Inflammatory macrophage treated with lipopolysaccharide for 4 hours (primary cell): ENCODE data around the gene FRRS1.

Experiments used
- DNase-seq: peaks from one replicate; pipeline ENCODE4 v3.0.0-alpha.2; 2020

The FRRS1 gene

DNA sequence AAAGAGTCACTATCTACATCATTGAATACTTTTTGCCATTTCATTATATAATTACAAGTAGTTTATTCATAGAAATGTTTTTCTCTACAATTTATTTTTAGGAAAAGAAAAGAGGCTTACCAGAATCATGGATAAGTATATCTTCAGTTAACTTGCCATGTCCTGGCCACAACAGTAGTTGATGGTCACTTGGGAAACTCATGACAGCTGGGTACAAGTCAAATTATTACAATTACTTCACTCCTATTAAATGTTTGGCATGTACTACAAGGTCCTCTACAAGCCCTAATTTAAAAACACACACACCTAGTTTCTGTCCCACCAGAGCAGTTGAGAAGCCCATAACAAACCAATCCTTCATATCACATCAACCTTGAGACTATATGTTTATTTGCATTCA is 91.1 kb downstream of the FRRS1 start:
- no peak for DNase-seq

DNA sequence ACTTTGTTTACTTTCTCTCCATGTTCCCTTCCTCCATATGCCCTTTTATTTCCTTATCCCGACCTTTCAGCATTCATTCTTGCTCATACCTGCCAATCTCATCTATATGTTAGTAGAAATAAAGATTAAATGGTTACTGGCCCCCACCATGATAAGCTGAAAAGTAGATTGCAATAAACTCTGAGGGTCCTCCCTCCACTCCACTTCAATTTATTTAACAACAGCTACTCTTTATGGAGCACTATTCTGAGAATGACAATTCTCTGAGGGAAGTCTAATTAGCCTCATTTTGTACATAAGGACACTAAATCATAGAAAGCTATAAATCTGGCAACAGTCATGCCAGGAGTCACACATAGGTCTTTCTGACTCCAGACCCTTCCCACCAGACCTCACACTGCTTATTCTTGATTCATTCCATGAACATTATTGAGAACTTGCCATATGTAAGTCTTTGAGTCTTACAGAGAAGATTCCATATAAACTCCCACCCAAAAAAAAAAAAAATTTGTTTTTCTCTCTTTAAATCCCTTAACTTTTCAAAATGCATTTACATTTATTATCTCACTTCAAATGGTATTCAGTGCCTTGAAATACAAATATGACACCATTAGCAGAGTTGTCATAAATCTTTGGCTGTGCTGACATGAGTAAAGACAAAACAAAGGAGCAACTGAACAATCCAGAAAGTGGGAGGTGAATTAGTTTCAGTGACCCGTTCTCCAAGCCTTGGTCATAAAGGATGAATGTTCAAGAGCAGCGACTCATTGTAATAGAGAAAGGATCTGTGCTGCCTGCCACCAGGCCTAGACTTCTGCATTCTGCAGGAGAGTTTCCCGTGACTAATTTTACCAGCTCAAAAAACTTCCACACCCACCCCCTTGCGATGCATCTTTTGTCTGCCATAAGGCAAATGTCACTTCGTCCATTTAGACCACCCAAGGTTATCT is 92.0 kb downstream of the FRRS1 start:
- peak; percentile 1 for DNase-seq

DNA sequence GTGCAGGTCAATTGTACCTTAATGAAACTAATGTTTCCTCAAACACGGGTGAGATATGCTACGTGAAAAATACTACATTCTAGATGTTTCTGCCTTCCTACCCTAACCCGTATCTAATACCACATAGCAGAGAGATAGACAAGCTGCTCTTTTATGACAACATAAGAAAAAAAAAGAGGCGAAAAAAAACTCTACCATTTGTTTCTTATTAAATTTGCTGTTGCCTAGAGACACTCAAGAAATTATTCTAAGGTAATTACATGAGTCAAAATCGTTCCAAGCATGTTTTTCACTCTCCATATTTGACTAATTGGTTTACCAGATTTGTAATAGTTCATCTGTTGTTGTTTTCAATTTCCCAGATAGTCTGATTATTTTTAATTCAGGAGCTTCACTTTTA is 93.1 kb downstream of the FRRS1 start:
- no peak for DNase-seq

DNA sequence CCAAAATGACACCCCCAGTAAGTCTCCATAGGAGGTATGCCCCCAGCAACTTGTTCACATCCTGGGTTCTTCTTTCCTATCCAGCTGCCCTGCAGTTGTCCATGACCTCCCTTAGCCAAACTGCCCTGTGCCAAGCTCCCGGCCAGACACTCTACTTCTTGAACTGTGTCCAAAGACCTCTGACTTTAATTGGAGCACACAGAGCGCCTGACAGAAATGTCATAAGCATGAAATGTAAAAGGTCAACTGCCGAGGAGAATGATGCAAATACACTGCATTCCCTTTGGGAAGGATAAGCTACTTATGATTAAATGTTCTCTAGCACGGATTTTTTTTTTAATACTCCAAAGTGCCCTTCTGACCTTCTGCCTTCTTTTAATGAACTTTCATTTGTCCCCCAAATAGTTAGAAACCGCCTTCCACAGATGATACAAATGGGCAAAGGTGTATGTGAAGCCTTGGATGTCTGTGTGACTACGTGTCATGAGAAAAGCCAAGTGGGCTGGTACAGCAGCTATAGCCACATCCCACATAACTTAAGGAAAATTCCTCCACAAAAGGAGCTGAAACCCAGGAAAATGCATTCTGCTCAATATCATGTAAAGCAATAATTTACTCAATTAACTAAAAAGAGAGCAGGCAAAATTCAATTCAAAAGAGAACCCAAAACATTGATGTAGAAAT is 93.8 kb downstream of the FRRS1 start:
- DNase-seq = no peak

DNA sequence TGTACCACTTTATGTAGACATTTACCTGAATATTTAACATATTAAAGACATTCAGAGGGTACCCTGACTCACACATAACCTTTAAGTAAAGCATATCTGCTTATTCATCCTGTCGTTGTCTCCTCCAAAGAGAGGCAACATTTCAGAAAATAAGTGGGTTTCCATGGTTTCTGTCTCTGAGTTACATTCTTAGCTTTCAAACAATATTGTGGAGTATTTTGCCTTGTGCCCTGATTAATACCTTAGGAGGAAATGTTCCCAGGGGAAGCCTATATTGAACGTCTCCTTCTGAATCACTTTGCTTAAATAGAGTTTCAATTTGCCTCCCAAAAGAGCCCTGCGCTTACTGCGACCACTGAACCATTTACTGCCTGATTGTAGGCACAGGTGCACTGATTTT is 94.4 kb downstream of the FRRS1 start:
- no peak for DNase-seq

DNA sequence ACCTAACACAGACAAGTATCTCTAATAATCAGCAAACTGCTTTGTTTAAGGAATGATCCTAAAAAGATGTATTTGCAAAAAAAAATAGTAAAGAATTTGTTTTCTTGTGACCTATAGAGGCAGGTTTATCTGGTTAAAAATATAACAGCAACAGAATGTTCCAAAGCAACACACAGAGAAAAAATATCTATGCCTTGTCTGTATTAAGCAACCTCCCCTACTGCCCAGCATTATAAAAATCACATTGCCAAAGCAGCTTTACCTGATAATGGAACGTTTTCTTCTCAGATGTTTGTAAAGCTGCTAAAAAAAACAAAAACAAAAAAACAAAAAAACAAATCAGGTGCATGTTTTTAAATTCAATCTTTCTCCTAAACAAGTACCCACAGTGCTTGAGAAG is 95.9 kb downstream of the FRRS1 start:
- no peak for DNase-seq

DNA sequence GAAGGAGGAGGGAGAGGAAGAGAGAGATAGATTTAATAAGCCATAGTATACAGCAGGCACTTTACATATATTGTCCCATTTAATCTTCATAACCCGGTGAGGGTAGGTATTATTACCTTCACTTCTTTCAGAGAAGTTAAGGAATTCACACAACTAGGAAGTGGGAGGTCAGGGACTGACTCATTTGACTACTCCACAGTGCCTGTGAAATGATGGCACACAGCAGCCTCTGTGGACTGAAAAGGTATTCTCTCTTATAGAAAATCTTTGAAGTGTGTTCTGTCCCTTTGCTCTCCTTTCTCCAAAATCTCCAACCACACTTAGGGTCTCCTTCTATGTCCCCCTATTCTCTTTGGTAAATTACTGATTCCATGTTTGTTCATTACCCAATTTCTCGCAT is 96.6 kb downstream of the FRRS1 start:
- DNase-seq = no peak

DNA sequence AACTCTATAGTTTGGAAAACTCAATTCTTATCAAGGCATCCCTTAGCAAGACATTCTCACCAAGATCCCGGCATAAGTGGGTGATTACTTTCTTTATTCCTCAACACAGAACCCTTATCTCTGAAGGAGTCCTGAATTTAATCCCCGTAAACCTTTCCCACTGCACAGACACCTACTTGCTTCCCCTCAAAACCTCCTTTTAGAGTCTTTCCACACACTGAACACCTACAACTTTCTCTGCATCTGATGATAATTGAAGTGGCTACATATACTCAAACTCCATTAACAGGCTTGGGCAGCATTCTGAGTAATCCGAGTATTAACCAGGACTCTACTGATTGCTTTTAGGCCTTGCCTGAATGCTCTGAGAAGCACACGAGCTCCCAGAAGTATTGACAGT is 97.1 kb downstream of the FRRS1 start:
- no peak for DNase-seq

DNA sequence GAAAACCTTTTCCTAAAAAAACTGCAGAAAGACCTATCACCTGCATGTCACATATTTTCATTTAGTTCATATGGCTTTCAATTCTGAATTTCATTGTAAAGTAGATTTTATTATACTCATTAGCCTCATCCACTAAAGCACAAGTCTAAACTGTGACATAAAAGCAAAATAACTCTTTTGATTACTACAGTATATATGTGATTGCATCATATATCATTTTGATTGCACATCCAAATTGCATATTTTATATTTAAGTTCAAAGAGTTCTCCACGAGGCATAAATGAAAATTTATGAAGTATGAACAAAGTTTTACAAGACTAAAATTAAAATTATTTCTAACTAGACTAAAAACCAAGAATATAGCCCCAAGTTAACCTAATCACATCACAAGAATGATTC is 101.2 kb downstream of the FRRS1 start:
- no peak for DNase-seq

DNA sequence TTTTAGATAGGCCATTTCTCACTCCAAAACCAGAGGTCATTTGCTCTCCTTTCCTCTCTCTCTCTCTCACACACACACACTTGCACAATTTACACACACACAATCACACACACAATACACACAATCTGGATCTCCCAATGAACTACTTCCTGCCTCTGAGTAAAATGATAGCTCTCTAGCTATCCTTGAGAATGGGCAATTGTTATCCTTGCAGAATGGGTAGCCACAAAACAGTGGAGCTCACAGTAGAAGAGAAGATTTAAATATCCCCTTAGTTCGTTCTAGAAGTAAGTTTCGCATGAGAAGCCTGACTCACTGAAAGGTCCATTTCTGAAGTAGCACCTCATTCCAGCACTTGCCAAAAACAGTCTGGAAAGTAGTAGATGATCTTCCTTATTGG is 102.9 kb downstream of the FRRS1 start:
- no peak for DNase-seq

DNA sequence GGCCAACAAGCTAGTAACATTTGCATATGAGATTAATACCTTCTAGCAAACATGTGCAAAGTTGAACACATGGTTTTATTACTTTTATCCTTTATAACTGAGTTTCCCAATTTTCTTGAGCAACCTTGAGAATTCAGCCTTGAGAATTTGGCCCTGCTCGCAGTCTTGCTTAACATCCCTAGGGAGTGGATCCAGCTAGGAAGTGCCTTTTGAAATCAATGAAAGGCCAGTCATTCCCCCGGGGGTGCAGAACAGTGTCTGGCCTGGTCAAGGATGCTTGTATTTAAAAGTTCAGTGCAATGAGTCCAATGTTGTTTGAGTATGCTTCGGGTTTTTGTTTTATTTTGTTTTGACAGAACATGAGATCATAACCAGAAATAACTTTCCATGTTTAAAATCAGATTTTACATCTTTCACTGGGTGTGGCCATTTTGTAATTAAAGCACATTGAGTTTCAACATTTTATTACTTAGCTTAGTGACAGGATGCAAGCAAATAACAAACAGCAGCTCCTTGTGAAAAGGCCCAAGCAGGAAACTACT is 103.8 kb downstream of the FRRS1 start:
- DNase-seq = no peak

DNA sequence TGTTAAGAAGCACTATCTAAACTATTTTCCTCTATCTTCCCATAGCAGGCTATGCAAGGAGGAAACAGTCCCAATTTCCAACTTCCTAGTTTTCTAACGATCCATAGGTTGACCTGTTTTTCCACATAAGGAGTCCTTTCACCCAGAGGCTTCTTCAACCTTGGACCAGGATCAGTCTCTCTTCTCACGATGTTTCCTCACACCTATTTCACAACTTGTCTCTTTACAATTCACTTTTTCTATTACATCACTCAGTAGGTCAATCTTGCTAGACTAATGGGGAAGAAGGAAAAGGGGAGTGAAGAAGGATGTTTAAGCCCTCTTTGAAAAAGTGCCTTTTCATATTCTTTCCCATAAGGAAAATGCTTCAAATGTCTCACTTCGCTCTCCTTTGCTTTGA is 104.7 kb downstream of the FRRS1 start:
- DNase-seq = peak; percentile 2

DNA sequence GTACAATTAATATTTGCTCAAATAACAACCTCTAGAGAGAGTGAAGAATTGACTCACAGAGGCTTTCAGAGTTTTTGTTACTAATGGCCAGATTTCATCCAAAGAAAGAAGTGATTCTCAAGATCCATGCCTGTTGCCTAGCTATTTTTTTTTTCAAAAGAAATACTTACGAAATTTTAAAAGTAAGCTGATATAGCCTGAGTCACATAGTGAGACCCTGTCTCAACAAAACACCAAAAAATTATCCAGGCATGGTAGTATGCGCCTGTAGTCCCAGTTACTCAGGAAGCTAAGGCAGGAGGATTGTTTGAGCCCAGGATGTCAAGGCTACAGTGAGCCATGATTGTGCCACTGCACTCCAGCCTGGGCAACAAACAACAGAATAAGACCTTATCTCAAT is 105.9 kb downstream of the FRRS1 start:
- DNase-seq = no peak

DNA sequence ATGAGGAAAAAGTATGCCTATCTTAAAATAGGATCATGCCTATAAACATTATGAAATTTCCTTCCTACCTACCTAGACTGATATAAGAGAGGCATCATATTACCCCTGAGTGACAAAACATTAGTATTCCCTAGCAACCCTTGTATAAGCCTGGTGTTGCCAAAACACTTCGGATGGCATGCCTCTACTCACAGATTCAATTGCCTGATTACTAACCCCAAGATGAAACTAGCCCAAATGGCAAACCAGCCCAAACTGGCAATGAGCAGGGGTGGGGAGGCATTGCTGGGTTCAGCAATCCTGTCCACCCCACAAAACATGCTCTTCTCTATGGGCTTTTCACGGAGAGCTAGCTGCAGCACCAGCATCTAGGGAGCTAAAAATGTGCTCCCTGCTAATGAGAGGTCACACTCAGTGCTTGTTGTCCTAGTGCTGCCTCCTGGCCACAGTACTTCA is 106.7 kb downstream of the FRRS1 start:
- DNase-seq = no peak
